ENCODE data around the gene PAQR7. TPM values are rescaled to one million over a fixed set of nuclear protein-coding genes. Genes with fewer than 3 reads are reported as not detected.

The PAQR7 gene
- total and polyA plus RNA-seq, 4 donors = 4.2 to 12.1 (median 6.6) TPM

DNA sequence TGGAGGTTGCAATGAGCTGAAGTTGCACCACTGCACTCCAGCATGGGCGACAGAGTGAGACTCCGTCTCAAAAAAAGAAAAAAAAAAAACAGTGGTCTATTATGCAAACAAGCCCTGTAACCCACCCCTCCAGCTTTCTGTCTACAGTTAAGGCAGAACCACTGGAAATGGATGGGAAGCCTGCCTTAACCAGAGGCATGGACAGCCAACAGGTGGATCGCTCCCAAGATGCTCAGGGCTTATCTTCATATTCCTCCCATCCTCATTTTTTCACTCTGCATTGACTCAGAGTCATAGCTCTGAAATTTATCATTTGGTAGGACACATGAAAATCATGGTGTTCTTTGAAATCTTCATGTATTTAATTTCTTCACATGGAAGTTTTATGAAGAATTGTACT is 47.0 kb downstream of the PAQR7 start:
- ATAC-seq (ENCODE audit: insufficient read depth, low FRiP score) (no peak), DNase-seq (no peak)
- Histone ChIP-seq H3K27ac (ENCODE audit: low read depth in 1 of 2, low read length in 1 of 2) (no peak overlapping the region), H3K9ac (ENCODE audit: insufficient read depth in 1 of 2, low read length in 2 of 2) (no peak overlapping the region), H3K4me3 (no peak overlapping the region), H3K9me3 (ENCODE audit: control insufficient read depth in 4 of 4, insufficient read depth in 3 of 4, low read length in 3 of 4) (no peaks in the 10 kb centered on the region), H3K4me1 (ENCODE audit: control insufficient read depth in 5 of 5, insufficient read depth in 5 of 5, low read length in 5 of 5) (peaks cover 0 to 2% (median 0%) of the 10 kb centered on the region in 5 donors), H3K27me3 (ENCODE audit: control insufficient read depth in 3 of 3, insufficient read depth in 3 of 3, low read length in 2 of 3) (no peaks in the 10 kb centered on the region), H3K36me3 (ENCODE audit: control insufficient read depth in 4 of 4, insufficient read depth in 4 of 4, low read length in 4 of 4) (peaks cover 46 to 60% (median 53%) of the 10 kb centered on the region in 4 donors)
- TF ChIP-seq, protein P1, sequence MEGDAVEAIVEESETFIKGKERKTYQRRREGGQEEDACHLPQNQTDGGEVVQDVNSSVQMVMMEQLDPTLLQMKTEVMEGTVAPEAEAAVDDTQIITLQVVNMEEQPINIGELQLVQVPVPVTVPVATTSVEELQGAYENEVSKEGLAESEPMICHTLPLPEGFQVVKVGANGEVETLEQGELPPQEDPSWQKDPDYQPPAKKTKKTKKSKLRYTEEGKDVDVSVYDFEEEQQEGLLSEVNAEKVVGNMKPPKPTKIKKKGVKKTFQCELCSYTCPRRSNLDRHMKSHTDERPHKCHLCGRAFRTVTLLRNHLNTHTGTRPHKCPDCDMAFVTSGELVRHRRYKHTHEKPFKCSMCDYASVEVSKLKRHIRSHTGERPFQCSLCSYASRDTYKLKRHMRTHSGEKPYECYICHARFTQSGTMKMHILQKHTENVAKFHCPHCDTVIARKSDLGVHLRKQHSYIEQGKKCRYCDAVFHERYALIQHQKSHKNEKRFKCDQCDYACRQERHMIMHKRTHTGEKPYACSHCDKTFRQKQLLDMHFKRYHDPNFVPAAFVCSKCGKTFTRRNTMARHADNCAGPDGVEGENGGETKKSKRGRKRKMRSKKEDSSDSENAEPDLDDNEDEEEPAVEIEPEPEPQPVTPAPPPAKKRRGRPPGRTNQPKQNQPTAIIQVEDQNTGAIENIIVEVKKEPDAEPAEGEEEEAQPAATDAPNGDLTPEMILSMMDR (IDR thresholded peaks at IDR 0.05; ENCODE audit: control extremely low read depth, extremely low read depth) = no peak
- 64 to 67% methylated on average over 3 of the region's 3 CpGs for WGBS, 2 donors

DNA sequence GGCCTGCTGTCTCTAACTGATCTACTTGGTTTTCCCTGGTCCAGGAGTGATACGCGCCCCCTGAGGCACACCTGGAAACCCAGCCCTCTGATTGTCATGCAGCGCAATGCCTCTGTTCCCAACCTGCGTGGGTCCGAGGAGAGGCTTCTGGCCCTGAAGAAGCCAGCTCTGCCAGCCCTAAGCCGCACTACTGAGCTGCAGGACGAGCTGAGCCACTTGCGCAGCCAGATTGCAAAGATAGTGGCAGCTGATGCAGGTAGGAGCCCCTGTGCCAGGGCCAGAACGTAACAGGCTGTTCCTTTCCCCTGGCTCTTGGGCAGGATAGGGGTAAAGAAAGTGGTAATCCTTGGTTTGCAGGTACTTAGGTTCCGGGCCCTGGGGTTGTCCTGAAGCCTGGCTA is 48.9 kb downstream of the PAQR7 start:
- no peak overlapping the region for H3K4me3 ChIP-seq
- TF ChIP-seq, protein P1 (IDR thresholded peaks at IDR 0.05; ENCODE audit: control extremely low read depth, extremely low read depth) = no peak
- H3K9me3 ChIP-seq (ENCODE audit: control insufficient read depth in 4 of 4, insufficient read depth in 3 of 4, low read length in 3 of 4) = no peaks in the 10 kb centered on the region
- H3K27me3 ChIP-seq (ENCODE audit: control insufficient read depth in 3 of 3, insufficient read depth in 3 of 3, low read length in 2 of 3) = no peaks in the 10 kb centered on the region
- no peak overlapping the region for H3K27ac ChIP-seq (ENCODE audit: low read depth in 1 of 2, low read length in 1 of 2)
- WGBS, 2 donors = 96 to 97% methylated on average over 10 of the region's 10 CpGs
- peaks cover 37 to 48% (median 38%) of the 10 kb centered on the region in 4 donors for H3K36me3 ChIP-seq (ENCODE audit: control insufficient read depth in 4 of 4, insufficient read depth in 4 of 4, low read length in 4 of 4)
- ATAC-seq (ENCODE audit: insufficient read depth, low FRiP score) (no peak), DNase-seq (no peak)
- H3K9ac ChIP-seq (ENCODE audit: insufficient read depth in 1 of 2, low read length in 2 of 2) = no peak overlapping the region
- H3K4me1 ChIP-seq (ENCODE audit: control insufficient read depth in 5 of 5, insufficient read depth in 5 of 5, low read length in 5 of 5) = peaks cover 1 to 8% (median 4%) of the 10 kb centered on the region in 5 donors

DNA sequence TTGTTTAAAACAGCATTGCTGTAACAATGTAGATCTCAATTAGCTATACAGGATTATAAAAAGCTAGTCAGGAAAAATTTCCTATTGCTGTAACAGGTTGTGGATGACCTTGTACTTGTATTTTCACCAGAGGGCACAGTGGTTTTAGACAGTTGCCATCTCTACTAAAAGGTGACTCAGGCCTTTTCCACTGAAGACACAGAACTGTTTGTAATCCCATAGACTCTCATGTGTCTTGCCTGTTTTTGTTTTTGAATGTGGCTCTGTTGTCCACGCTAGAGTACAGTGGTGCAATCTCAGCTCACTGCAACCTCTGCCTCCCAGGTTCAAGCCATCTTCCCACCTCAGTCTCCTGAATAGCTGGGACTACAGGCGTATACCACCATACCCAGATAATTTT is 49.9 kb downstream of the PAQR7 start:
- ATAC-seq (ENCODE audit: insufficient read depth, low FRiP score) = no peak
- Histone ChIP-seq H3K36me3 (ENCODE audit: control insufficient read depth in 4 of 4, insufficient read depth in 4 of 4, low read length in 4 of 4) (peaks cover 28 to 43% (median 33%) of the 10 kb centered on the region in 4 donors), H3K4me3 (no peak overlapping the region), H3K9me3 (ENCODE audit: control insufficient read depth in 4 of 4, insufficient read depth in 3 of 4, low read length in 3 of 4) (no peaks in the 10 kb centered on the region), H3K27me3 (ENCODE audit: control insufficient read depth in 3 of 3, insufficient read depth in 3 of 3, low read length in 2 of 3) (no peaks in the 10 kb centered on the region), H3K9ac (ENCODE audit: insufficient read depth in 1 of 2, low read length in 2 of 2) (no peak overlapping the region), H3K4me1 (ENCODE audit: control insufficient read depth in 5 of 5, insufficient read depth in 5 of 5, low read length in 5 of 5) (peaks cover 6 to 18% (median 13%) of the 10 kb centered on the region in 5 donors), H3K27ac (ENCODE audit: low read depth in 1 of 2, low read length in 1 of 2) (no peak overlapping the region)
- TF ChIP-seq, protein P1 (IDR thresholded peaks at IDR 0.05; ENCODE audit: control extremely low read depth, extremely low read depth) = no peak
- 90 to 96% methylated on average over 2 of the region's 2 CpGs for WGBS, 2 donors
- no peak for DNase-seq

DNA sequence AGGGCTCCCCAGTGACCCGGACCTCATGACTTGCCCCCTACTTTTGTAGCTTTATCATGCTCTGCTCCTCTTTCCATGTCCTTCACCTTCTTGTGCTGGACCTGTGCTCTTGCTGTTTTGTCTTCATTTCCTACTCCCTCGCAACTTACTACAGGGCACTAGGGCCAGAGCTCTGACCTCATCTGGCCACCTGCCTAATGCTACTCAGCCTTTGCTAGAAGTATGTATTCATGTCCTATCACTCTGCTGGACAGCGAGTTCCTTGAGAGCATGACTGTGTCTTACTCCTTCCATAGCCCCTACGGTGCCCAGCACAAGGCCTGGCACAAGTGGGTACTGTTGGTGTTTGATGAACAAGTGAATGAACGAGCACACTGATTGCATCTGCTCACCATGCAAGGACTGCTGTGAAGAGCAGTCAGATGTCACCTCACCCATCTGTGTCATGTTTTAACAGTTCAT is 53.8 kb downstream of the PAQR7 start:
- Histone ChIP-seq H3K4me3 (no peak overlapping the region), H3K27ac (ENCODE audit: low read depth in 1 of 2, low read length in 1 of 2) (peak overlapping the region in 1 of 2 donors; percentile 37), H3K36me3 (ENCODE audit: control insufficient read depth in 4 of 4, insufficient read depth in 4 of 4, low read length in 4 of 4) (peaks cover 0 to 14% (median 9%) of the 10 kb centered on the region in 4 donors), H3K9me3 (ENCODE audit: control insufficient read depth in 4 of 4, insufficient read depth in 3 of 4, low read length in 3 of 4) (no peaks in the 10 kb centered on the region), H3K9ac (ENCODE audit: insufficient read depth in 1 of 2, low read length in 2 of 2) (peak overlapping the region; percentile 1 to 59), H3K27me3 (ENCODE audit: control insufficient read depth in 3 of 3, insufficient read depth in 3 of 3, low read length in 2 of 3) (no peaks in the 10 kb centered on the region), H3K4me1 (ENCODE audit: control insufficient read depth in 5 of 5, insufficient read depth in 5 of 5, low read length in 5 of 5) (peaks cover 6 to 35% (median 21%) of the 10 kb centered on the region in 5 donors)
- DNase-seq (no peak), ATAC-seq (ENCODE audit: insufficient read depth, low FRiP score) (no peak)
- TF ChIP-seq, protein P1 (IDR thresholded peaks at IDR 0.05; ENCODE audit: control extremely low read depth, extremely low read depth) = no peak
- WGBS, 2 donors = 64 to 76% methylated on average over 5 of the region's 5 CpGs
